ENCODE results near the gene LFNG. TPM values are rescaled to one million over a fixed set of nuclear protein-coding genes. Genes with fewer than 3 reads are reported as not detected.
A peak's percentile ranks its signal among the peaks of the same experiment; 100 is the strongest.

The LFNG gene
- total and polyA plus RNA-seq, 4 donors, result 11.5 to 47.6 (median 23.7) TPM

DNA sequence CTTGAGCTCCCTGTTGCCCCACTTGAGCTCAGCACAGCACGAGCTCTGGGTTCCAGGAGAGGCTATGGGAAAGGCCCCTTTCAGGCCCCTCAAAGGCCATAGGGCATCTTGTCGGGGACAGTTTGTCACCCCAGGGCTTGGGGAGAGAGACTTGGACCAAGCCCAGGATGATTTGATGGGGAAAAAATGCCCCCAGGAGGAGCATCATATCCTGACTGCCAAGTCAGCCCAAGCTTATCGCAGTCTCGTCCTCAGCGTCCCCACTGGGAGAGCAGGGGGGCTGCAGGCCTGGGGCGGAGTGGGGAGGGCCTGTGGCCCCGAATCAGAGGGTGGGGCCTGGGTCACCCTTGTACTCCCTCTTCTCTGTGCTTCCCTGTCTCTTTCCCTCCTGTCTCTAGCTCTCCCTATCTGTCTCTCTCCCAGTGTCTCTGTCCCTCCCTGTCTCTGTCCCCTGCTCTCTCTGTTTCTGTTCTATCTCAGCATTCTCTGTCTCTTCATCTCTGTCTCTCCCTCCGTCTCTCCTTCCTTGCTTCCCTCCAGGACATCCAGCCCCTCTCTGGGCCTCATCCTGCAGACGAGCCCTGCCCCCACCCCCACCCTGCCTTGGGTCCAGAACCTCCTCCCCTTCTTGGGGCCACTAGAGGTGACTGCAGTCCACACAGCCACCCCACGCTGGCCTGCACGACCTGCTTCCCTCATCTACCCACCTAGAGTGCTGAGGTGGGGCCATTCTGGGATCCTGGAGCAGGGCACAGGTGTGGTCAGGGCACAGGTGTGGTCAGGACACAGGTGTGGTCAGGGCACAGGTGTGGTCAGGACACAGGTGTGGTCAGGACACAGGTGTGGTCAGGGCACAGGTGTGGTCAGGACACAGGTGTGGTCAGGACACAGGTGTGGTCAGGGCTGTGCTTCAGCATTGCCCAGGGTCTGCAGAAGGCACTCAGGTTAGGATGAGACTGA lies 26.1 kb upstream of the LFNG start:
- Histone ChIP-seq H3K36me3 (ENCODE audit: control insufficient read depth in 4 of 4, insufficient read depth in 4 of 4, low read length in 4 of 4) (no peaks in the 10 kb centered on the region), H3K27me3 (ENCODE audit: control insufficient read depth in 3 of 3, insufficient read depth in 3 of 3, low read length in 2 of 3) (no peaks in the 10 kb centered on the region), H3K9me3 (ENCODE audit: control insufficient read depth in 4 of 4, insufficient read depth in 3 of 4, low read length in 3 of 4) (no peaks in the 10 kb centered on the region), H3K27ac (ENCODE audit: low read depth in 1 of 2, low read length in 1 of 2) (peak overlapping the region in 1 of 2 donors; percentile 4), H3K4me1 (ENCODE audit: control insufficient read depth in 5 of 5, insufficient read depth in 5 of 5, low read length in 5 of 5) (peaks cover 0 to 34% (median 23%) of the 10 kb centered on the region in 5 donors), H3K4me3 (no peak overlapping the region), H3K9ac (ENCODE audit: insufficient read depth in 1 of 2, low read length in 2 of 2) (no peak overlapping the region)
- ATAC-seq (ENCODE audit: insufficient read depth, low FRiP score), result no peak
- TF ChIP-seq, protein P1, sequence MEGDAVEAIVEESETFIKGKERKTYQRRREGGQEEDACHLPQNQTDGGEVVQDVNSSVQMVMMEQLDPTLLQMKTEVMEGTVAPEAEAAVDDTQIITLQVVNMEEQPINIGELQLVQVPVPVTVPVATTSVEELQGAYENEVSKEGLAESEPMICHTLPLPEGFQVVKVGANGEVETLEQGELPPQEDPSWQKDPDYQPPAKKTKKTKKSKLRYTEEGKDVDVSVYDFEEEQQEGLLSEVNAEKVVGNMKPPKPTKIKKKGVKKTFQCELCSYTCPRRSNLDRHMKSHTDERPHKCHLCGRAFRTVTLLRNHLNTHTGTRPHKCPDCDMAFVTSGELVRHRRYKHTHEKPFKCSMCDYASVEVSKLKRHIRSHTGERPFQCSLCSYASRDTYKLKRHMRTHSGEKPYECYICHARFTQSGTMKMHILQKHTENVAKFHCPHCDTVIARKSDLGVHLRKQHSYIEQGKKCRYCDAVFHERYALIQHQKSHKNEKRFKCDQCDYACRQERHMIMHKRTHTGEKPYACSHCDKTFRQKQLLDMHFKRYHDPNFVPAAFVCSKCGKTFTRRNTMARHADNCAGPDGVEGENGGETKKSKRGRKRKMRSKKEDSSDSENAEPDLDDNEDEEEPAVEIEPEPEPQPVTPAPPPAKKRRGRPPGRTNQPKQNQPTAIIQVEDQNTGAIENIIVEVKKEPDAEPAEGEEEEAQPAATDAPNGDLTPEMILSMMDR (IDR thresholded peaks at IDR 0.05; ENCODE audit: control extremely low read depth, extremely low read depth), result no peak
- WGBS, 2 donors, result 47 to 79% methylated on average over 10 of the region's 11 CpGs
- no peak for DNase-seq

DNA sequence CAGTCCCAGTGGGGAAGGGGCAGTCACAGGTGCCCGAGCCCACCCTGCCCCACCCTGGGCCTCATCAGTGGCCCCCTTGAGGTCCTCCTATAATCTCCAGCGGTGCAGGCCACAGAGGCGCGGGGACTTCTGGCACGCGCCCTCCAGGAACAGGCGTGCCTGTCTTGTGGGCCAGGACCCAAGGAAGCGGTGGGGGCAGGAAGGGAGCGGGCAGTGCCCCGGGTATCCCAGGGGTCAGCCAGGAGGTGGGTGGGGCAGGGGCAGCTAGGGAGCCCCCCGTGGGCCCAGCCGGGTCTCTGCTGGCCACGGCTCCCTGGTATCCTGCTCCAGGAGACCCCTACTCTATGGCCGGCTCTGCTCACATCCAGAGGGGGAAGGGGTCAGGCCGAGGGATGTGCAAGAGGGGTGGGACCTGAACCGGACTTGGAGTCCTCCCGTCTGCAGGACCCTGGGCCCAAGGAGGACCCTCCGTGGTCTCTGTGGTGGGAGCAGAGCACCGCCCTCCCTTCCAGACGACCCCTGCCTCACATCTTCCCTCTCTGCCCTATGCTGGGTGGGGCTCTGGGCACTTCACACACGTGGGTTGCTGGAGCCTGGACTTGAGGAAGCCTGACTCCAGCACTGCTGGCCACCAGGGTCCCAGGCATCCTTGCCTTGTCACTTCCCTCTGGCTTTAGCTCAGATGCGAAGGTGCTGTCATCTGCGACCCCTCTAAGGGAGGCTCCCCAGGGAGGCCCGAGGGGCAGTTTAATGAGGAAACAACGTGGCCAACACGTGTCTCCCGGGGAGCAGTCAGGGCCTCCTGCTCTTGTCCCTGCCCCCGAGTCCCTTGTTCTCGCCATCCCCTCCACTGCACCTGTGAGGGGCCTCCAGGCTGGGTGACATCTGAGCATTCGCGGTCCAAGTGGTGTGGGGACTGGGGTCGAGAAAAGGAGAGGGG lies 25.1 kb upstream of the LFNG start:
- peaks cover 0 to 2% (median 0%) of the 10 kb centered on the region in 4 donors for H3K9me3 ChIP-seq (ENCODE audit: control insufficient read depth in 4 of 4, insufficient read depth in 3 of 4, low read length in 3 of 4)
- H3K27ac ChIP-seq (ENCODE audit: low read depth in 1 of 2, low read length in 1 of 2), result peak overlapping the region in 1 of 2 donors; percentile 4
- no peak for ATAC-seq (ENCODE audit: insufficient read depth, low FRiP score)
- H3K4me1 ChIP-seq (ENCODE audit: control insufficient read depth in 5 of 5, insufficient read depth in 5 of 5, low read length in 5 of 5), result peaks cover 0 to 33% (median 21%) of the 10 kb centered on the region in 5 donors
- H3K4me3 ChIP-seq, result no peak overlapping the region
- WGBS, 2 donors, result 55% methylated on average over 30 to 32 of the region's 32 CpGs
- no peaks in the 10 kb centered on the region for H3K27me3 ChIP-seq (ENCODE audit: control insufficient read depth in 3 of 3, insufficient read depth in 3 of 3, low read length in 2 of 3)
- H3K9ac ChIP-seq (ENCODE audit: insufficient read depth in 1 of 2, low read length in 2 of 2), result no peak overlapping the region
- TF ChIP-seq, protein P1 (IDR thresholded peaks at IDR 0.05; ENCODE audit: control extremely low read depth, extremely low read depth), result no peak
- no peak for DNase-seq
- H3K36me3 ChIP-seq (ENCODE audit: control insufficient read depth in 4 of 4, insufficient read depth in 4 of 4, low read length in 4 of 4), result no peaks in the 10 kb centered on the region

DNA sequence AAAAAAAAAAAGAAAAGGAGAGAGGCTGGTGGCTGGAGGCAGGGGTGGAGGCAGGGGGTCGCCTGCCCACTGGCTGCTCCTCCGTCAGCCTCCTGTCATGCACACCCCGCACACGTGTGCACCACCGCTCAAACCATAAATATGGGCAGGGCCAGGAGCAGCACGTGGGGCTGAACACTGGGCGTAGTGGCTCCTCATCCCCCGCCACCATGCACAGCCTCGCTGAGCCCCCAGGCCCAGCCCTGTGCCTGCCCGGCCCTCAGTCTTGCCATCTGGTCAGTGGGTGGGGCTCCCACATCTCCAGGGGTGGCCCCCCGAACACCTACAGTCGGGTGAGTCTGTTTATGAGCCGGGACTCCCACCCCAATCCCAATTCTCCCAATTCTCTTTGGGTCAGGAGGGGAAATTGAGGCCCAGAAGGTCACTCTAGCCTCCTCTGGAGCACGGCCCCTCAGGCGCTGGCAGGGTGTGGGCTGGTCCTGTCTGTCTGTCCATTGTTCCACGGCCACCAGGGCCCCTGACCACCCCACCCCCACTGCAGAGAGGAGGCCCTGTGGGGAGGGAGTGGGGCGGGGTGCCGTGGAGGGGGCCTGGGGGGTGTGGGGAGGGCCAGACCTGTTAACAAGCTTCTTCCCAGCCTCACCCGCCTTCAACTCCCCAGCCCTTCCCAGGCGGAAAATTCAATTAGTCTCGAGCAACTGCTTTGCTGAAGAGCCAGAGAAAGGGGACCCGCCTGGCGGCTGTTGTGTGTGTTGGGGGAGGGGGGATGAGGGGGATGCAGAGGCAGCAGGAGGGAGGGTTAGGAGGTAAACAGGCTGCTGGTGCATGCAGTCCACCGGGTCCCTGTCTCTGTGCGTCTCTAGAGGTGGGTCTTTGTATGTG lies 23.9 kb upstream of the LFNG start:
- TF ChIP-seq, protein P1 (IDR thresholded peaks at IDR 0.05; ENCODE audit: control extremely low read depth, extremely low read depth), result no peak
- ATAC-seq (ENCODE audit: insufficient read depth, low FRiP score) (no peak), DNase-seq (peak; percentile 56 to 70 (median 59))

More for the DNA sequence above, 23.9 kb upstream of the LFNG start:
- Histone ChIP-seq H3K4me3 (no peak overlapping the region), H3K27ac (ENCODE audit: low read depth in 1 of 2, low read length in 1 of 2) (no peak overlapping the region), H3K36me3 (ENCODE audit: control insufficient read depth in 4 of 4, insufficient read depth in 4 of 4, low read length in 4 of 4) (no peaks in the 10 kb centered on the region), H3K27me3 (ENCODE audit: control insufficient read depth in 3 of 3, insufficient read depth in 3 of 3, low read length in 2 of 3) (no peaks in the 10 kb centered on the region), H3K4me1 (ENCODE audit: control insufficient read depth in 5 of 5, insufficient read depth in 5 of 5, low read length in 5 of 5) (peaks cover 0 to 26% (median 15%) of the 10 kb centered on the region in 5 donors), H3K9me3 (ENCODE audit: control insufficient read depth in 4 of 4, insufficient read depth in 3 of 4, low read length in 3 of 4) (peaks cover 0 to 2% (median 0%) of the 10 kb centered on the region in 4 donors), H3K9ac (ENCODE audit: insufficient read depth in 1 of 2, low read length in 2 of 2) (no peak overlapping the region)
- WGBS, 2 donors, result 75 to 87% methylated on average over 25 of the region's 25 CpGs

All from lung (tissue), 12 donors.